ENCODE data around the gene ZER1.

Gene ZER1

DNA sequence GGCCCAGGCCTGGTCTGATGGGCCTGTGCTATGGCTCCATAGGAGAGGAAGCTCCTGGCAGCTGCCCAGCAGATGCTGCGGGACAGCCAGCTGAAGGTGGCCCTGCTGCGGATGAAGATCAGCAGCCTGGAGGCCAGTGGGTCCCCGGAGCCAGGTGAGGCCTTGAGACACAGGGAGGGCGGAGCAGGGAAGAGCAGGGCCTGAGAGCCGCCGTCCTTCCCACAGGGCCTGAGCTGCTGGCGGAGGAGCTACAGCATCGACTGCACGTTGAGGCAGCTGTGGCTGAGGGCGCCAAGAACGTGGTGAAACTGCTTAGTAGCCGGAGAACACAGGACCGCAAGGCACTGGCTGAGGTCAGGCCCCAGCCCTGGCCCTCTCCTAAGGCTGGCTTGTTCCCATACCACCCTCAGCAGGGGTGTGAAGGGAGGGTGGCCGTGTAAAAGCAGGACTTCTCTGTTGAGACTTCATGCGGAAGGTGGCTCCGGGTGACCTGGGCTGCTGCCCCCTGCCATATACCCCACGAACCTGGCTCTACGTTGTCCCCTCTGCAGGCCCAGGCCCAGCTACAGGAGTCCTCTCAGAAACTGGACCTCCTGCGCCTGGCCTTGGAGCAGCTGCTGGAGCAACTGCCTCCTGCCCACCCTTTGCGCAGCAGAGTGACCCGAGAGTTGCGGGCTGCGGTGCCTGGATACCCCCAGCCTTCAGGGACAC, 64.9 kb downstream of the ZER1 start:
- TF ChIP-seq ZFX (IDR thresholded peaks at IDR 0.05; ENCODE audit: borderline replicate concordance): no peak
- TF ChIP-seq, protein P1, sequence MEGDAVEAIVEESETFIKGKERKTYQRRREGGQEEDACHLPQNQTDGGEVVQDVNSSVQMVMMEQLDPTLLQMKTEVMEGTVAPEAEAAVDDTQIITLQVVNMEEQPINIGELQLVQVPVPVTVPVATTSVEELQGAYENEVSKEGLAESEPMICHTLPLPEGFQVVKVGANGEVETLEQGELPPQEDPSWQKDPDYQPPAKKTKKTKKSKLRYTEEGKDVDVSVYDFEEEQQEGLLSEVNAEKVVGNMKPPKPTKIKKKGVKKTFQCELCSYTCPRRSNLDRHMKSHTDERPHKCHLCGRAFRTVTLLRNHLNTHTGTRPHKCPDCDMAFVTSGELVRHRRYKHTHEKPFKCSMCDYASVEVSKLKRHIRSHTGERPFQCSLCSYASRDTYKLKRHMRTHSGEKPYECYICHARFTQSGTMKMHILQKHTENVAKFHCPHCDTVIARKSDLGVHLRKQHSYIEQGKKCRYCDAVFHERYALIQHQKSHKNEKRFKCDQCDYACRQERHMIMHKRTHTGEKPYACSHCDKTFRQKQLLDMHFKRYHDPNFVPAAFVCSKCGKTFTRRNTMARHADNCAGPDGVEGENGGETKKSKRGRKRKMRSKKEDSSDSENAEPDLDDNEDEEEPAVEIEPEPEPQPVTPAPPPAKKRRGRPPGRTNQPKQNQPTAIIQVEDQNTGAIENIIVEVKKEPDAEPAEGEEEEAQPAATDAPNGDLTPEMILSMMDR (IDR thresholded peaks at IDR 0.05): no peak
- no peak overlapping the region for H3K27ac ChIP-seq

DNA sequence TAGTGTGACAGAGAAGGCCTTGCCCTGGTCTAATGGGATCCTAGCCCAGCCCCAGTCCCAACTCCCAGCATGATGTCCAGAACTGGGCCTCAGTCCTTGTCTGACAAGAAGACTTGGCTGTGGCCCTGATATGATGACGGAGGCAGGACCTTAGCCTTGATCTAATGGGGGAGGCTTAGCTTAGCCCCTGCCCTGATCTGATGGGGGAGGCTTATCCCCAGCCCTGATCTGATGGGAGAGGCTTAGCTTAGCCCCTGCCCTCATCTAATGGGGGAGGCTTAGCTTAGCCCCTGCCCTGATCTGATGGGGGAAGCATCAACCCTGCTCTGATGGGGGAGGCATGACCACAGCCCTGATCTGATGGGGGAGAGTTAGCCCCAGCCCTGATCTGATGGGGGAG, 65.7 kb downstream of the ZER1 start:
- H3K27ac ChIP-seq: no peak overlapping the region
- TF ChIP-seq, protein P1 (IDR thresholded peaks at IDR 0.05): no peak
- TF ChIP-seq ZFX (IDR thresholded peaks at IDR 0.05; ENCODE audit: borderline replicate concordance): no peak

DNA sequence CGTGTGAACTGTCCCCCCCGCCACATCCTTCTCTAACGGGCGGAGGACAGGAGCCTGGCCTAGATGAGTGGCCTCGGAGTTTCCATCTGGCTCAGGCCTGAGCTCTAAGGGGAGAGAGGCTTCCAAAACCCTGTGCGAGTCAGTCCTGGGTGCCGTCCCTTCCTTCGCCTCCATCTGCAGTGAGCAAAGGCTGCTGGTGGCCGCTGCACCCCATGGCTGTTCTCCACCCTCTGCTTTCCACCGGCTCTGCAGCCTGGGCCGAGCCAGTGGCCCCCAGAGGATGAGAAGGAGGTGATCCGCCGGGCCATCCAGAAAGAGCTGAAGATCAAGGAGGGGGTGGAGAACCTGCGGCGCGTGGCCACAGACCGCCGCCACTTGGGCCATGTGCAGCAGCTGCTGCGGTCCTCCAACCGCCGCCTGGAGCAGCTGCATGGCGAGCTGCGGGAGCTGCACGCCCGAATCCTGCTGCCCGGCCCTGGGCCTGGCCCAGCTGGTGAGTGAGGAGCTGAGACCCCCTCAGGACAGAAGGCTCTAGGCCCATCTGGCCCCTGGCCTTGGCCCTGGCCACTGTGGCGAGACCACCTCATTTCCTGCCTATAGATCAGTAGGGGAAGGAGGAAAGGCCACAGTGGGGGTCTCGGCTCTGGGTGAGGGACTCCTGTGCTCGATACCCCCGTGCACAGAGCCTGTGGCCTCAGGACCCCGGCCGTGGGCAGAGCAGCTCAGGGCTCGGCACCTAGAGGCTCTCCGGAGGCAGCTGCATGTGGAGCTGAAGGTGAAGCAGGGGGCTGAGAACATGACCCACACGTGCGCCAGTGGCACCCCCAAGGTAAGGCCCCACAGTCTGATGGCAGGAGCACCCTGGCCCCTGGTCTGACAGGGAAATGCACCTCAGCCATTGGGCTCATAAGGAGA, 66.4 kb downstream of the ZER1 start:
- TF ChIP-seq, protein P1 (IDR thresholded peaks at IDR 0.05): no peak
- no peak for TF ChIP-seq ZFX (IDR thresholded peaks at IDR 0.05; ENCODE audit: borderline replicate concordance)
- no peak overlapping the region for H3K27ac ChIP-seq

DNA sequence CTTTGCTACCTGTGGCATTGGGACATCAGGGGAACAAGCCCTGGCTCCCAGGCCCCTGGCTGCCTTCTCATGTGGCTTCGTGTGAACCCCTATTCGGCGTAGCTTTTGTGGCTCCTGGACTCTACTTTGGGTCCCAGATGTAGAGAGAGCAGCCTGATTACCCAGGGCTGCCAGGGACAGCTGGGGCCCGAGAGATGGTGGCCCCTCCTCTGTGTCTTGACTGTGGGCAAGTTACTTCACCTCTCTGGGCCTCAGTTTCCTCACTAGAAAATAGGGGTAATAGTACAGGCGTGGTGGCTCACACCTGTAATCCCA, 67.4 kb downstream of the ZER1 start:
- H3K27ac ChIP-seq: 0 out of 2 replicates have a peak overlapping the region, but pooled peaks have one; percentile 74
- no peak for TF ChIP-seq ZFX (IDR thresholded peaks at IDR 0.05; ENCODE audit: borderline replicate concordance)
- TF ChIP-seq, protein P1 (IDR thresholded peaks at IDR 0.05): no peak

DNA sequence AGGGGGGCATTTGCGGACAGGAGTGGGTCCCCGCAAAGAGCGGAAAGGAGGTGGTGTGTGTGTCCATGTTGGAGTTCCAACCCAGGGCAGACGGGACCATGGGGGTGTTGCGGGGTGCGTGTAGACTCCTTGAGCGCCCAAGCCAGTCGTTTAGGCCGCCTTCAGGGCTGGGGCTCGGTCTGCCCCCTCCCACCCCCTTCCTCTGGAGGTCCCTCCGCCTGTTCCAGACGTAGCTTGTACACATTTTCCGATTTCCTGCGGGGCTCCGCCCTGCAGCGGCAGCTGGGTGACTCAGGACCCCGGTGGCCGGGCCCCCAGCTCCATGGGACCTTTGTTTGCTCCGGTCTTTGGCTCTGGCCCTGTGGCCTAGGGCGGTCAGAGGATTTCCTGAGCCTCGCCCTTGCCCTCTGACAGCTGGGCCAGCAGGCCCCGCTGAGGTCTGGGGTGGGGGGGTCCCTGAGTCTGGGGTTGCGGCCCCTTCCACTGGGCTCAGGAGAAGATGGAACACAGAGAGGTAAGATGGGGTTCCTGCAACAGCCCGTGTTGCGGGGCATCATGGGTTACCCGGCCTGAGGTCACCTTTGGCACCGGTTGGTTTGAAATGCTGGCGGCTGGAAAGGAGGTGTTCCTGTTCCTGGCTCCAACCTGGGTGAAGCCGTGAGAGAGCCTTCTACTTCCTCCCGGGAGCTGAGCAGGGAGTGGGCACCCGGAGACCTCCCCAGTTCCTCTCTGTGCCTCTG, 67.9 kb downstream of the ZER1 start:
- peak overlapping the region; percentile 74 for H3K27ac ChIP-seq
- TF ChIP-seq, protein P1 (IDR thresholded peaks at IDR 0.05): no peak
- TF ChIP-seq ZFX (IDR thresholded peaks at IDR 0.05; ENCODE audit: borderline replicate concordance): no peak

DNA sequence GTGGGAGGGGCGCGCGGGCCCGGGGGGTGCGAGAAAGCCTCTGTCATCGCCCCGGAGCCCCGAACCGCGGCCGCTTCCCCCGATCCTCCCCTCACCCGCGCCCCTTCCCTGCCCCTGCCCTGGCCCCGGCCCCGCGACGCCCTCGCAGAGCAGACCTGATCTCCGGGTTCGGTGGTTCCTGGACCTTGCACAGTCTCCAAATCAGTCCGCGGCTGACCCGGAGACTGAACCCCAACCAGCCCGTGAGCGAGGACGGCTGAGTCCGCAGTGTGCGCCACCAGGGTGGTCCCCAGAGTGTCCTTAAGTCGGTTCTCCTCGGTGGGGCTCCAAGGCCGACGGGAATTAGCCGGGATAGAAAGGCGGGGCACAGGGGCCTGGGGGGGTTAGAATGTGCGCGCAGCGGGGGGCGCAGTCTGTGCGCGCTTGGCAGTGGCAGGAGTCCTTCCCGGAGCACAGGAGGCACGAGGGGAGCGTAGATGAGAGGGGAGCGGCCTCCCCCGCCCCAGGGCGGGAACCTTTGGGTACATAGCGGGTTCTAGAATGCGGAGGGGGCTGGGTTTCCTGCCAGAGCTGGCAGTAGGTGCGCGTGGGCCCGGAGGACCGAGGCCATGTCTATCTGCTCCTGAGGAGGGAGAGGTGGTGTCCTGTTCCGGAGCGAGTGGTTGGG, 68.6 kb downstream of the ZER1 start:
- no peak for TF ChIP-seq ZFX (IDR thresholded peaks at IDR 0.05; ENCODE audit: borderline replicate concordance)
- H3K27ac ChIP-seq: peak overlapping the region; percentile 74

DNA sequence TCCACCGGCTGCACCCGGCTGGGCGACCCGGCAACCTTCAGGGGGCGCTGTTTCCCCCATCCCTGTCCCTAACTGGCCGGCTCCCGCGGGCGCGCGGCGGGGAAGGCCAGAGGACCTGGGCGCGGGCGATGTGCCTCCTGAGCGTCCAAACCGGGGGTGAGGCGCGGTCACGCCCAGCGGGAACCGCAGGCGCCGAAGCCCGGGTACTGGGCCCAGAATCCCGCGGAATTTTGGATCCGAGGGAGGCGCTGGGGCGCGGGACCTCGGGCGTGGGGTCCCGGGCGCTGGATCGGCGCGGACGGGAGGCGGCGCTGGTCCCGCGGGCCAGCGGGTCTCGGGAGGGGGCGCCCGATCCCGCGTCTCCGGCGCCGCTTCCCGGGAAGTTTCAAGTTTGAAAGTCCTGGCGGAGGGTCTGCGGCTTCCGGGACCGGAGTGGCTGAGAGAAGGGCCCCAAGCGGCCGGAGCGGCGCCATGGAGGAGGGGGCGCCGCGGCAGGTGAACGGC, 69.2 kb downstream of the ZER1 start, which contains the start of gene PKN3:
Gene PKN3 (plus strand): TSS at position 59 of the 504 bp plus-strand sequence. CDS start 413 bp downstream, at position 472.
- TF ChIP-seq, protein P1 (IDR thresholded peaks at IDR 0.05): peak; percentile 98
- no peak for TF ChIP-seq ZFX (IDR thresholded peaks at IDR 0.05; ENCODE audit: borderline replicate concordance)
- peak within 1 kb of the TSS; percentile 74 for H3K27ac ChIP-seq
